Calu3 (cell line): ENCODE data around the gene FURIN. TPM values are rescaled to one million over a fixed set of nuclear protein-coding genes. Genes with fewer than 3 reads are reported as not detected.

Source experiments
- BruUV-seq: library from RNA; stranded (reverse); fragments of 400-500 nt; replicated peaks from 2 replicates; lab custom pipeline; 2021; lab: Mats Ljungman, UMichigan
- CTCF ChIA-PET: fragments of 300-600 bp; sonication (Branson Sonifier 250); formaldehyde crosslinking; loops from one replicate; lab custom pipeline; 2022; ENCODE audit warnings: antibody characterized with exemption; lab: Charles Lee
- DNase-seq: peaks from one replicate; pipeline ENCODE4 v3.0.0; 2022
- H3K27ac Mint-ChIP-seq: one replicate; pipeline ENCODE4 v1.8.0; 2022; ENCODE audit warnings: mixed read lengths; ENCODE audit not compliant: unreplicated experiment
- H3K27me3 Mint-ChIP-seq: one replicate; pipeline ENCODE4 v1.8.0; 2022; ENCODE audit warnings: mixed read lengths; ENCODE audit not compliant: unreplicated experiment
- H3K36me3 Mint-ChIP-seq: one replicate; pipeline ENCODE4 v1.8.0; 2022; ENCODE audit warnings: mild to moderate bottlenecking, moderate library complexity, mixed read lengths; ENCODE audit not compliant: insufficient read depth, unreplicated experiment
- H3K4me1 Mint-ChIP-seq: one replicate; pipeline ENCODE4 v1.8.0; 2022; ENCODE audit warnings: mild to moderate bottlenecking, low read depth, mixed read lengths; ENCODE audit not compliant: unreplicated experiment
- H3K4me3 Mint-ChIP-seq: one replicate; pipeline ENCODE4 v1.8.0; 2022; ENCODE audit warnings: mild to moderate bottlenecking, low read depth, moderate library complexity, mixed read lengths; ENCODE audit not compliant: unreplicated experiment
- H3K9me3 Mint-ChIP-seq: one replicate; pipeline ENCODE4 v1.8.0; 2022; ENCODE audit warnings: low read depth, mixed read lengths; ENCODE audit not compliant: unreplicated experiment
- CTCF ChIP-seq: fragments of 200-600 bp; IDR thresholded peaks from one replicate; pipeline ENCODE4 v1.8.0; 2022; ENCODE audit warnings: antibody characterized with exemption; ENCODE audit not compliant: unreplicated experiment
- intact Hi-C: fragments of 100-400 bp; cut with micrococcal nuclease; formaldehyde crosslinking; loops from one replicate; pipeline ENCODE4 v1.10.0; 2022; ENCODE audit not compliant: unreplicated experiment
- total RNA-seq: library from RNA; stranded (reverse); gene quantifications from 2 replicates; pipeline ENCODE4 v1.2.3, GENCODE V29; 2022

FURIN gene
- total RNA-seq, 1 experiment from 2014 or later, result 76.6 TPM

- intact Hi-C loops, result no loop called here
- Mint-ChIP-seq H3K4me1 (peaks cover 22% of the 10 kb centered on the region), H3K36me3 (peaks cover 52% of the 10 kb centered on the region), H3K4me3 (no peak overlapping the region), H3K9me3 (no peaks in the 10 kb centered on the region), H3K27me3 (no peaks in the 10 kb centered on the region), H3K27ac (no peak overlapping the region)
- no TSS peak for BruUV-seq
- TF ChIP-seq CTCF, result no peak
- CTCF ChIA-PET, result interaction anchor here (0.5 kb wide), 1 partner anchor 15 kb away, joined by 3 read pairs; no protein-coding TSS in a partner anchor
- no peak for DNase-seq
Measured at GRCh38 chr15:90876512-90877170, 8.3 kb downstream of the FURIN start.

- no peak overlapping the region for H3K27ac Mint-ChIP-seq
- H3K36me3 Mint-ChIP-seq, result peaks cover 45% of the 10 kb centered on the region
- H3K27me3 Mint-ChIP-seq, result no peaks in the 10 kb centered on the region
- H3K4me3 Mint-ChIP-seq, result no peak overlapping the region
- no peak for DNase-seq
- CTCF ChIA-PET, result no interaction called here
- no peak for TF ChIP-seq CTCF
- intact Hi-C loops, result no loop called here
- H3K4me1 Mint-ChIP-seq, result peaks cover 20% of the 10 kb centered on the region
- H3K9me3 Mint-ChIP-seq, result no peaks in the 10 kb centered on the region
- no TSS peak for BruUV-seq
Measured at GRCh38 chr15:90877315-90877714, 8.9 kb downstream of the FURIN start.

- BruUV-seq, result no TSS peak
- intact Hi-C loops, result no loop called here
- no peak overlapping the region for H3K27ac Mint-ChIP-seq
- H3K4me3 Mint-ChIP-seq, result no peak overlapping the region
- H3K4me1 Mint-ChIP-seq, result peaks cover 13% of the 10 kb centered on the region
- CTCF ChIA-PET, result no interaction called here
- no peak for DNase-seq
- no peaks in the 10 kb centered on the region for H3K9me3 Mint-ChIP-seq
- TF ChIP-seq CTCF, result no peak
- H3K36me3 Mint-ChIP-seq, result peaks cover 44% of the 10 kb centered on the region
- no peaks in the 10 kb centered on the region for H3K27me3 Mint-ChIP-seq
Measured at GRCh38 chr15:90877996-90878395, 9.6 kb downstream of the FURIN start.

GRCh38 chr15:90878660-90879059 lies 10.3 kb downstream of the FURIN start:
- DNase-seq, result no peak
- CTCF ChIA-PET, result no interaction called here

More at GRCh38 chr15:90878660-90879059, 10.3 kb downstream of the FURIN start:
- peaks cover 42% of the 10 kb centered on the region for H3K36me3 Mint-ChIP-seq
- no peak overlapping the region for H3K27ac Mint-ChIP-seq
- H3K9me3 Mint-ChIP-seq, result no peaks in the 10 kb centered on the region
- no peak for TF ChIP-seq CTCF
- H3K27me3 Mint-ChIP-seq, result no peaks in the 10 kb centered on the region
- H3K4me1 Mint-ChIP-seq, result peaks cover 6% of the 10 kb centered on the region
- intact Hi-C loops, result no loop called here
- BruUV-seq, result no TSS peak
- no peak overlapping the region for H3K4me3 Mint-ChIP-seq
